ENCODE measurements around the gene MAD1L1. TPM values are rescaled to one million over a fixed set of nuclear protein-coding genes. Genes with fewer than 3 reads are reported as not detected.

The MAD1L1 gene
- total and polyA plus RNA-seq, 2 donors (not counting 3 experiments of a cell fraction or from before 2014, with no cell fraction given) = 34.1 to 42.3 TPM

DNA sequence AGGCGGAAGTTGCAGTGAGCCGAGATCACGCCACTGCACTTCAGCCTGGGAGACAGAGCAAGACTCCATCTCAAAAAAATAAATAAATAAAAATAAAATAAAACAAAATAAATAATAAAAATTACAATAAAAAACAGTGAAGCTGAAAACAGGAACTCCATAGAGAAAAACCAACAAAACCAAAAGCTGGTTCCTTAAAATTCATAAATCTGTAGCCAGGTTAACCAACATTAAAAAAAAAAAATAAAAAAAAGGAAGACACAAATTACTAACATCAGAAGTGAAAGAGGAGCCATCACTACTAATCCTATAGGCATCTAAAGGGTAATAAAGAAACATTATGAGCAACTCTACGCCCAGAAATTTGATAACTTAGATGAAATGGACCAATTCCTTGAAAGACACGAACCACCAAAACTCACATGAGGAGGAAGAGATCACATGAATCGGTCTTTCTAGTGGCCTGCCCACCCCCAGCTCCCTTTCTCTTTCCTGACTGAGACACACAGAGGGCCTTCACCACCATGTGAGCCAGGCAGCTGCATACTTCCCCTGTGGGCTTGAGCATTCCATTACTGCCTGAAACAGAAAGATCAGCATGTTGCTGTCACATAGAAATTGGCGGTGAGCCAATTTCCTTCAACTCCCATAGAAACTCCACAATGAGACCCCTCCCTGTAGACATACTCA is 208.7 kb downstream of the MAD1L1 start:
- dilution Hi-C loops (cut with MboI; ENCODE audit: extremely low pct_ligation_motif_present, low sequenced_read_pairs) = no loop called here
- no peak for DNase-seq (ENCODE audit: low read depth, low spot score)
- Histone ChIP-seq H3K4me3 (replicated peaks in 1 of 3; ENCODE audit: insufficient read depth in 1 of 3, low read depth in 1 of 3, low read length in 3 of 3) (no peak overlapping the region), H3K9ac (replicated peaks; ENCODE audit: extremely low read depth, insufficient read depth, low read length) (no peak overlapping the region), H3K9me1 (replicated peaks; ENCODE audit: control insufficient read depth, extremely low read depth, insufficient read depth, low read length) (no peaks in the 10 kb centered on the region), H3K4me1 (ENCODE audit: control insufficient read depth, extremely low read depth, insufficient read depth, low read length) (peaks cover 12% of the 10 kb centered on the region), H4K20me1 (replicated peaks; ENCODE audit: control insufficient read depth, extremely low read depth, insufficient read depth, low read length) (no peaks in the 10 kb centered on the region), H3K36me3 (ENCODE audit: control insufficient read depth in 2 of 2, extremely low read depth in 1 of 2, insufficient read depth in 2 of 2, low read length in 2 of 2) (no peaks in the 10 kb centered on the region), H3K9me3 (replicated peaks; ENCODE audit: control insufficient read depth, insufficient read depth, low read length) (peaks cover 6% of the 10 kb centered on the region), H3K27ac (ENCODE audit: insufficient read depth, low read depth, low read length) (no peak overlapping the region), H2AFZ (ENCODE audit: low read depth, low read length) (no peak overlapping the region), H3K79me2 (ENCODE audit: control insufficient read depth, insufficient read depth, low read length) (no peaks in the 10 kb centered on the region), H3K4me2 (ENCODE audit: insufficient read depth, low read length) (no peak overlapping the region), H3K27me3 (ENCODE audit: control insufficient read depth in 2 of 2, insufficient read depth in 2 of 2, low read length in 2 of 2) (no peaks in the 10 kb centered on the region)
- no TSS peak for BruUV-seq (replicated peaks)
- TF ChIP-seq MYC (IDR thresholded peaks at IDR 0.05; ENCODE audit: low read depth, low read length) = no peak
- no peak for TF ChIP-seq FOS (IDR thresholded peaks at IDR 0.05; ENCODE audit: borderline replicate concordance, insufficient read depth, low read length)
- ChIA-PET CTCF (no interaction called here), POLR2A (no interaction called here)
- no peak for FAIRE-seq
- intact Hi-C loops (cut with micrococcal nuclease) = no loop called here

GRCh38 chr7:2022737-2023250 is 210.0 kb downstream of the MAD1L1 start:
- CTCF ChIA-PET = no interaction called here
- intact Hi-C loops (cut with micrococcal nuclease) = no loop called here
- no peak for TF ChIP-seq FOS (IDR thresholded peaks at IDR 0.05; ENCODE audit: borderline replicate concordance, insufficient read depth, low read length)
- no peak for TF ChIP-seq GATA2 (IDR thresholded peaks at IDR 0.05; ENCODE audit: insufficient read depth, insufficient read length, low read depth, low read length)
- TF ChIP-seq MAX (IDR thresholded peaks at IDR 0.05; ENCODE audit: insufficient read depth, insufficient read length) = no peak
- TF ChIP-seq EZH2 (IDR thresholded peaks at IDR 0.05; ENCODE audit: borderline replicate concordance, low read depth, low read length, severe bottlenecking) = no peak
- no peak for TF ChIP-seq MYC (IDR thresholded peaks at IDR 0.05; ENCODE audit: low read depth, low read length)
- no peak for TF ChIP-seq POLR2AphosphoS5 (IDR thresholded peaks at IDR 0.05; ENCODE audit: insufficient read depth, low read depth, low read length)
- TF ChIP-seq, protein P1, sequence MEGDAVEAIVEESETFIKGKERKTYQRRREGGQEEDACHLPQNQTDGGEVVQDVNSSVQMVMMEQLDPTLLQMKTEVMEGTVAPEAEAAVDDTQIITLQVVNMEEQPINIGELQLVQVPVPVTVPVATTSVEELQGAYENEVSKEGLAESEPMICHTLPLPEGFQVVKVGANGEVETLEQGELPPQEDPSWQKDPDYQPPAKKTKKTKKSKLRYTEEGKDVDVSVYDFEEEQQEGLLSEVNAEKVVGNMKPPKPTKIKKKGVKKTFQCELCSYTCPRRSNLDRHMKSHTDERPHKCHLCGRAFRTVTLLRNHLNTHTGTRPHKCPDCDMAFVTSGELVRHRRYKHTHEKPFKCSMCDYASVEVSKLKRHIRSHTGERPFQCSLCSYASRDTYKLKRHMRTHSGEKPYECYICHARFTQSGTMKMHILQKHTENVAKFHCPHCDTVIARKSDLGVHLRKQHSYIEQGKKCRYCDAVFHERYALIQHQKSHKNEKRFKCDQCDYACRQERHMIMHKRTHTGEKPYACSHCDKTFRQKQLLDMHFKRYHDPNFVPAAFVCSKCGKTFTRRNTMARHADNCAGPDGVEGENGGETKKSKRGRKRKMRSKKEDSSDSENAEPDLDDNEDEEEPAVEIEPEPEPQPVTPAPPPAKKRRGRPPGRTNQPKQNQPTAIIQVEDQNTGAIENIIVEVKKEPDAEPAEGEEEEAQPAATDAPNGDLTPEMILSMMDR (IDR thresholded peaks at IDR 0.05; ENCODE audit: extremely low read depth in 1 of 2, insufficient read depth in 1 of 2, low read depth in 1 of 2, low read length in 2 of 2) = no peak
- BruUV-seq (replicated peaks) = no TSS peak
- dilution Hi-C loops (cut with MboI; ENCODE audit: extremely low pct_ligation_motif_present, low sequenced_read_pairs) = no loop called here
- Histone ChIP-seq H3K27ac (ENCODE audit: insufficient read depth, low read depth, low read length) (no peak overlapping the region), H3K36me3 (ENCODE audit: control insufficient read depth in 2 of 2, extremely low read depth in 1 of 2, insufficient read depth in 2 of 2, low read length in 2 of 2) (no peaks in the 10 kb centered on the region), H3K4me2 (ENCODE audit: insufficient read depth, low read length) (no peak overlapping the region), H2AFZ (ENCODE audit: low read depth, low read length) (no peak overlapping the region), H3K4me1 (ENCODE audit: control insufficient read depth, extremely low read depth, insufficient read depth, low read length) (peaks cover 14% of the 10 kb centered on the region), H3K9me3 (replicated peaks; ENCODE audit: control insufficient read depth, insufficient read depth, low read length) (peaks cover 3% of the 10 kb centered on the region), H3K4me3 (replicated peaks in 1 of 3; ENCODE audit: insufficient read depth in 1 of 3, low read depth in 1 of 3, low read length in 3 of 3) (no peak overlapping the region), H3K27me3 (ENCODE audit: control insufficient read depth in 2 of 2, insufficient read depth in 2 of 2, low read length in 2 of 2) (no peaks in the 10 kb centered on the region), H3K9me1 (replicated peaks; ENCODE audit: control insufficient read depth, extremely low read depth, insufficient read depth, low read length) (no peaks in the 10 kb centered on the region), H3K9ac (replicated peaks; ENCODE audit: extremely low read depth, insufficient read depth, low read length) (no peak overlapping the region), H4K20me1 (replicated peaks; ENCODE audit: control insufficient read depth, extremely low read depth, insufficient read depth, low read length) (no peaks in the 10 kb centered on the region), H3K79me2 (ENCODE audit: control insufficient read depth, insufficient read depth, low read length) (no peaks in the 10 kb centered on the region)
- no peak for FAIRE-seq
- no peak for DNase-seq (ENCODE audit: low read depth, low spot score)
- POLR2A ChIA-PET = no interaction called here
